Activated CD4-positive, alpha-beta T cell treated with anti-CD3 and anti-CD28 coated beads, Interleukin-2, amount 50 U/mL, for 48 hours (primary cell): ENCODE data around the gene MLEC.
A peak's percentile ranks its signal among the peaks of the same experiment; 100 is the strongest.

ENCODE experiments used
- DNase-seq, 2 experiments: peaks; one replicate each; pipeline ENCODE4 v3.0.0-alpha.2; 2020

Gene MLEC

DNA sequence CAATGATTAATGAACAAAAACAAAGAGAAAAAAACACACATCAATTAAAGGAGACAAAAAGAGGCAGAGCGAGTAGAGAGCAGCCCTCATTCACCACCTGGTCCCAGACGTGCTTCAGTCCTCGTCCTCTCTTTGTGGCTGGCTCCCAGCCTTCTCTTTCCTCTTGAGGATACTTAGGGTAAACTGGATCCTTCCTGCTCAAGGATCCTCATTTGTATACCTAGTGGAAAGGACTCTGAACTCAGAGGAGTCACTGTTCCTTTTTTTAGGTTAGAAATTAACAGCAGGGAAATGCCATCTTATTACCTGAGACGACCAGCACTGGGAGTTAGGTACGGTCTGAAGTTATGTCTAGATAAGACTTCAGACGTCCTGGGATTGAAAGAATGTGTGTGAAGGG is 9.7 kb downstream of the MLEC start:
- DNase-seq = no peak

DNA sequence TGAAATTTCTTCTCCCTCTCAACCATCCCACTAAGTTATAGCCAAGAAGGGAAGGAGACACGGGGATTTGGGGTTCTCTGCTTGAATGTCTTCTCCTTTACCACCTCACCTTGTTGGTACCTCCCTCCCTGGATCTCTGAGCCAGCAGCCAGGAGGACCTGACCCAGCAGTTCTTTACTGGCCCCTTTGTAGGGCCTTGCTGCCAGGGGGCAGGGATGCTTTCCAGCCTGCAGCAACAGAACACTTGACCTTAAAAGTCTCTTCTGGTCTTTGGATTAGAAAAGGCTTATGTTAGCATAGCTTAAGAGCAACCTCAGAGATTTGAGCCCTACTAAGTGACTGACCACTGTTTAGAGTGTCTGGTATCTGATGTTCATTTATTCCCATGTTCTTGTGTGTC is 10.4 kb downstream of the MLEC start:
- no peak for DNase-seq

DNA sequence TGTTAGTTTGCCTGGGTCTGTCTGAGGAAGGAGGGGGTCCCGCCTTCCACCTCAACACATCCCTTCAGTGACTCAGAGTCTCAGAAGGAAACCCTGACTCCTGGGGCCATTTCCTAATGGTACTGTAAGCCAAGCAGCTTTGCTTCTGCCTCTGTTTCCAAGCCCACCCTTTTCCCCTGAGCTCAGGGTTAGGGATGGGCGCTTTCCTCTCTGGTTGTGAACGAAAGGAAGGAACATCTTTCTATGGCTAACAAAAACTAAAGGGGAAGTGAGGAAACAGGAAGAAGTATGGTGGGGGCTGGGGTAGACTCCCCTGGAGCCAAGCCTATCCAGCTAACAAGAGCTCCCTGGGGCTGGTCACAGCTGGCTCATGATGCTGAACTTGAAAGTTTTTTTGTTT is 11.7 kb downstream of the MLEC start:
- no peak for DNase-seq

DNA sequence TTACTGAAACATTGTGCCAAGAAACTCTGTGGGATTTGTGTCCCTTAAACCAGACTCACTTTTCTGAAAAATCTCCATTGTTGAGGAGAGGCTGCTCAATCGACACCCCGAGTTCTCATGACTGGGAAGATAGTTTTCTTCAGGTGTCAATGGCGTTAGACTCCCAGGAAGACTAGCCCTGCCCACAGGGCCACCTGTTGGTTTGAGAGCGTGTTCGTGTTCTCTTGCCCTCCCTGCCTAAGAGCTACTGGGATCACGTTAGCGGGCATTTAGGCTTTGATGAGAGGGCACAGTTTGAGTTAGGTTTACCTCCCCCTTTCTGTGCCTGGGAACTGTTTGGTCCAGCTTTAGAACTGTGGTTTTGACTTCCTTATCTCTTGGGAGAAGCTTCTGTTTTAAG is 12.6 kb downstream of the MLEC start:
- no peak for DNase-seq

DNA sequence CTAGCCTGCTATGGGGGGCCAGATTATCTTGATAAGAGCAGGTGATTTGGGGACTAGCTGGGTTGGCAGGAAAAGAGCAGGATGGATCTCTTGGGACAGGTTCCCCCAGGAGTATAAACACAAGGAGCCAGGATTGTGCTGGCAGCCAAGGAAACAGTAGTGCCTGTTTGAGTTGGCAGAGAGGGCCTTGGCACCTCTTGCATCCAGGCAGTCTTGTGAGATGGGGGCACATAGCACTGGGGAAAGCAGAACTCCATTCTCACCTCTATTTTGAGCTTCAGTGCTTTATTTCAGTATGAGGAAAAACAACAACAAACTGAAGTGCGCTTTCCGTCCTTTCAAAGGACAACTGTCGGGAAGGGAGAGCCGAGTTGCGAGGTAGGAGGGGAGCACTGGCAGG is 13.9 kb downstream of the MLEC start:
- DNase-seq = no peak

DNA sequence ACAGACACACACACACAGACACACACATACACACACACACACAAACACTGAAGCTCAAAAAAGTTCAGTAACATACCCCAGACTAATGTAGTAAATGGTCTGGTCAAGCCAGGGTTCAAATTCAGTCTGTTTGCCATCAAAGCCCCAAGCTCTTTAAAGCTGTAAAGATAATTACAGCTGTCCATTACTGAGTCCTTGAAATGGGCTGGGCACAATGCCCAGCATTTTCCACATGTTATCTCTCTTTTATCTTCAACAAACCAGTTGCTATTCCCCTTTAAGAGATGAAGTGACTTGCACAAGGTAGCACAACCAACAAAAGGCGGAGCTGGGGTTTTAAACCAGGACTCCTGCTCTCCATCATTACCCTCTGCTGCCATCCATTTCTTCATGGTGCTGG is 15.7 kb downstream of the MLEC start:
- DNase-seq = no peak

DNA sequence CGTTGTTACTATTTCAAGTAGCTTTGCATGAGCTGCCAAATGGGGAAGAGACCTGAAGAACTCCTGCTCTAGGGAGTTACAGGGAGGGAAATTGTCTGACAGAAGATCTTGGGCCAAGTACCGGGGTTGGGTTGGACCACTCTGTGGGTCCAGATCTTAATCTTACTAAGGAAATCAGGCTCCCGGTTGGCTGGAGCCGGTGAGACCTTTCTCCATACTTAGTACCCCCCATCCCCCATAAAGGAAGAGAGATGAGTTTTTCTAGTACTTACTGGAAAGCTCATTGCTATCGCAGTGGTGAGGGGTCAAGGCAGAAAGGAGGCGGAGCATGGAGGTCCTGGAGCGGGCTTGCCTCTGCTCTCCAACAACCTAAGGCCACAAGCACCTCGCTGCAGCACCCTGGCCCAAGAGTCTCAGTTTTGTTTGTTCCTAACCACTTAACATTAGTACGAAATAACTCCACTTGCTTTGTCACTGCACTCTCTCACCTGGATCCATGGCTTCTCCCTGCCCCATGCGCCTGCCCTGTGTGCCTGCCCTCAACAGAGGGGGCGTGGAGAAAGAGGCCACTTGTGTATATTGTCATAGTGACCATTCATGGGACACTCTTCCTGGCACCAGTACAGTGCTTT is 16.5 kb downstream of the MLEC start:
- no peak for DNase-seq

DNA sequence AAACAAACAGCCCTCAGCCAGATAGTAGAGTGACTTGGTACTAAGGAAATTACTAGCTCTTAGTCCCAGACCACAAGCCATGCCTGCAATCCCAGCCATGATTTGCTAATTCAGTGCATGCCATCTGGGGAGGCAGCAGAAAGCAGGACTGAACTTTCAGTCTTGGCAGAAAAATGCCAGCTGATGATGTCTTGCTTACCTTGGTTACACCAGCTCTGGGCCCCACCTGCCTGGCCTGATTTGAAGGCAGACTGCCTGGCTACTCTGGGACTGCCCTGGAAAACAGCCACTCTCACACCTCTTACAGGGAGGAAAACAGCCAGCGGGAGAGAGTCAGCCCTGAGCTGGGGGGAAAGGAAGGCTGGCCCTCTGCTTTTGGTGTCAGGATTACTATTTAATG is 18.7 kb downstream of the MLEC start:
- no peak for DNase-seq

DNA sequence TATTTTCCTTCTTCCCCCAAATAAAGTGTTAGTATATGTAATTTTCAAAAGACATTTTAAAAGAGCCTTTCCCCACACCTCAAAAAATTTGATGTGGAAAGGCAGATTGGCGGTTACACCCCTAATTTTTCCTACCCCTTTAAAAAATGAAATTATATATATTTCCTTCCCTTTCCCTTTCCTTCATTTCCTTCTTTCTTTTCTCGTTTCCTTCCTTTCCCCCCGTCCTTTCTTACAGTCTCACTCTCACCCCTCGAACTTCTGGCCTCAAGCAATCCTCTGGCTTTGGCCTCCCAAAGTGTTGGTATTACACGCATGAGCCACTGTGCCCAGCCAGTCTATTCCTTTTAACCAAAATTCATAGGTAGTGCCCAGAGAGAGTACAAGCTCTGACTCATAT is 19.1 kb downstream of the MLEC start:
- no peak for DNase-seq

DNA sequence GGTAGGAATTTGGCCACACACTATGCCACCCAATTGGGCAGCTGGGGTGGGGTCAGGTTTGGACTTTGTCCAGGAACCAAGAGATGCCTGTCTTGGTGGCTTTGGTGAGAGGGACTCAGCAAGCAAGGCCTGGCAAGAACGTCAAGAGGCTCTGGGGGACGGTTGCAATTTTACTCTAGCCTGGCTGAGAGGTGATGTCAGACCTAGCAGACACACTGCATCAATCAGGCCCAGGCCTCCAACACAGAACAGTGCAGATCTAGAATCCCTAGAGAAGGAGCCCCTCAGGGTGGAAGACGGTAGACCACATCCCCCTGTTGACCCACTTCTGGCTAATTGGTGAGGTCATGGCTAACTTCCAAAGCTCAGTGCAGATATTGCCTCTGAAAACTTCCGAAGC is 21.7 kb downstream of the MLEC start:
- no peak for DNase-seq

DNA sequence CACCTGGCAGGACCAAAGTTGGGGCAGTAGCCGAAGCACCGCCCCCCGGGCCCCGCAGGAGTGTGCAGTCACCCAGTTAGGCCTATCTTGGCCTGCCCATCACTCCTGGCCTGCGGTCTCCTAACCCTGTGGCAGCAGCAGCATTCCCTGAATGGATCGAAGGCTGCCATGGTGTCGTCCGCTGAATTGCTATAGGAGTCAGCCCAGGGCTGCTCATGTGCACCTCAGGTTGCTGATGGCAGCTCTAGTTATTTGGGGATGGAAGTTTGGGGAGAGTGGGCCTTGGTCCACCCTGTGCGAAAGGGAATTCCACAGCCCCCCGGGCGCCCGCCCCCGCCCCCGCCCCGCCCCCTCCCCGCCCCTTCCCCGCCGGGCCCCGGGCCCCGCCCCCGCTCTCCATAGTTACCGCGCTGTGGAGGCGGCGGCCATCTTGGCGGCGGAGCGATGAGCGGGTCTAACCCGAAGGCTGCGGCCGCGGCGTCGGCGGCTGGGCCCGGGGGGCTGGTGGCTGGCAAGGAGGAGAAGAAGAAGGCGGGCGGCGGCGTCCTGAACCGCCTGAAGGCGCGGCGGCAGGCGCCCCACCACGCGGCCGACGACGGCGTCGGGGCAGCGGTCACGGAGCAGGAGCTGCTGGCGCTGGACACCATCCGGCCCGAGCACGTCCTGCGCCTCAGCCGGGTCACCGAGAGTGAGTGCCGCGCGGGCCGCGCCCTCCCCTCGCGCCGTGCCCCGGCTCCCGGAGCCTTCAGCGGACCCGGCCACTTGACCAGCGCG is 23.3 kb downstream of the MLEC start, which contains the start of gene UNC119B:
TSS of gene UNC119B (plus strand) at position 428 of the 774 bp plus-strand sequence. CDS start at position 445, 17 bp downstream.
- DNase-seq = peak; percentile 74 to 77

DNA sequence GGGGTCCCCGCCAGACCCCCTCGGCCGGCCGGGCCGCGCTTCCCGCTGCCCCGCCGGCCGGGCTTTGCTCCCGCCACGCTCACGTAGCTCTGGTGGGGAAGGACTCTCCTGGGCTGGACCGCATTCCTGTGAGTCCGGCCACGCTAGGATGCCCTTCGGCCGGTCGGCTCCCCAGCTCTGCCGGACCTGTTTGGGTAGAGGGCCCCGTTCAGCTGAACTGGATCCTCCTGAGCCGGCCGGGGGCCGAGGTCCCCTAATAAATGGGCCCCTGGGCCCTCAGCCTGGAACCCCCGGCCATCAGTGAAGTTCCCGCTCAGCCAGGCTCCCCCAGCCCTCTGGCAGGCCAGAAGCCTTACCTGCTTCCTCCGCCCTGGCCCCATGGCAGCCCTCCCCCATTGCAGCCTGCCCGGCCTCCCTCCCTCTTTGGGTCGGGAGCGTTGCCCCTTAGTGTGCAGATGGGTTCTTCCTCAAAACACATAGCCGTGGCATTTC is 23.9 kb downstream of the MLEC start:
- DNase-seq = peak; percentile 36 to 48

DNA sequence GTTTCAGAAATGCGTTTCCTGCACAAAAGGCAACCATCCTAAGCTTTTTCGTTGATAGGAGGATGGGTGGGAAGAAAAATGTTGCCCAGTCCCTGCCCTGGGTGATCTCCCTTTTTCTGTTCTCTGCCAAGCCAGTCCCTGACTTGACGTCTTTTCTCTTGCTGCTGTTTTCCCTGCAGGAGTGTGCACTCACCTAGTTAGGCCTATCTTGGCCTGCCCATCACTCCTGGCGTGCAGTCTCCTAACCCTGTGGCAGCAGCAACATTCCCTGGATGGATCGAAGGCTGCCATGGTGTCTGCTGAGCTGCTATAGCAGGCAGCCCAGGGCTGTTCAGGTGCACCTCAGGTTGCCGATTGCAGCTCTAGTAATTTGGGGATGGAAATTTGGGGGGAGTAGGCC is 24.5 kb downstream of the MLEC start:
- DNase-seq = no peak

DNA sequence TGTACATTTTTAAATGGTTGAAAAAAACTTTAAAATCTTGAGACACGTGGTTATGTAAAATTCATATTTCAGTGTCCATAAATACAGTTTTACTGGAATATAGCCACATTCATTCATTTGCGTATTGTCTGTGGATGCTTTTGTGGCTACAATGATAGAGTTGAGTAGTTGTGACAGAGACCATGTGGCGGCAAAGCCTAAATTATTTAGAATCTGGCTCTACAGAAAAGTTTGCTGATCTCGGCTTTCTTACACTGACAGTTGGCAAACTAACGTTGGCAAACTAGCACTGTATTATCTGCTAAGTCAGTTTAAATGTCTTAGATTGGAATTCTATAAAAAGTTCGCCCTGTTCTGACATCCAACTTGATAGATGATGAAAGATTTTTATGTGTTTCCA is 25.7 kb downstream of the MLEC start:
- no peak for DNase-seq

DNA sequence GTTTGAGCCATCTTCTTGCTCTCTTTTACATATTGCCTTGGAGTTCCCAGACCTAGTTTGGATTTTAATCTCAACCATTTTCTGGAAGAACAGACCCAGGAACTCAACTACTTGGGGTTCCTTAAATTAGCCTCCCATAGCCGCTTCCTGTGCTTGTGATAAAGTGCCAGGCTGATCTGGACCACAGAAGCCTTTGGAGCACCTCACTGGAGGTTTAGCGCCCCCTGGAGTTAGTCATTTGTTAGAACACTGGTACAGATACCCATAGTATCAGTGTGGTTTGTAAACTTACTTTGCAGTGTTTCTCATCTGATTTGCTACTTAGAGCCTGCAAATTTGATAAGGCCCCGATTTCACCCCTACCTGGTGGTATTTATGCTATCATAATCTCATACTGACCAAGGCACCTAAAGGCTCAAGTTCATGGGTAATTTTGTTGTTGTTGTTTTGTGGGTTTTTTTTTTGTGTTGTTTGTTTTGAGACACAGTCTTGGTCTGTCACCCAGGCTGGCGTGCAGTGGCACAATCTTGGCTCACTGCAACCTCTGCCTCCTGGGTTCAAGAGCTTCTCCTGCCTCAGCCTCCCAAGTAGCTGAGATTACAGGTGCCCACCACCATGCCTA is 27.0 kb downstream of the MLEC start:
- peak; percentile 57 to 75 for DNase-seq

DNA sequence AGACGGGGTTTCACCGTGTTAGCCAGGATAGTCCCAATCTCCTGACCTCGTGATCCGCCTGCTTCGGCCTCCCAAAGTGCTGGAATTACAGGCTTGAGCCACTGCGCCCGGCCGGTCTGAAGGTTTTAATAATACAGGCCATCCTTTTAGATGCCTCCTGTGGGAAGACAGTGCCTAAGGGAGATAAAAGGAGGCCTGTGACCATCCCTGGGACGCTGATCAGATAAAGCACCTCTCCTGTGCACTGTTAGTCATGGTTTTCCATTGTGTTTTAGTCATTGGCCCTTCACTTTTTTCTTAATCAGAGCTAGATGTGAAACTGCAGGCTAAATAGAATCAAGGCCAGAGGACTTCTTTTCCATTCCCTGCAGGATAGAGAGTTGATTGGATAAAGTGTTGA is 31.1 kb downstream of the MLEC start:
- DNase-seq = no peak

DNA sequence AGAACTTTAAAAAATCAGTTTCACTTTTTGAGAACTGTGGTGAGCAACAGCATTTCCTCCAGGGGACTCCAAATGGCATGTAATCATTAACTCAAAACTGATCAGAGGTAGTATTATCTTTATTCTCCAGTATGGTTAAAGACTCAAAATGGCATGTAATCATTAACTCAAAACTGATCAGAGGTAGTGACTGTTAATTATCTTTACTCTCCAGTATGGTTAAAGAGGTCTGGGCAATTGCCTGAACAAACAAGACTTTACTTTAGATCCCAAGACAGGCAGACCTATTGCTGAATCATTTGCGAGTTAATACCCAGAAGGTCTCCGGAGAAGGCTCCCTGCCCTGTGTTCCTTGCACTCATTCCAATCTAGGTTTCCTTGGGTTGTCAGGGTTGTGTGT is 32.1 kb downstream of the MLEC start:
- no peak for DNase-seq

DNA sequence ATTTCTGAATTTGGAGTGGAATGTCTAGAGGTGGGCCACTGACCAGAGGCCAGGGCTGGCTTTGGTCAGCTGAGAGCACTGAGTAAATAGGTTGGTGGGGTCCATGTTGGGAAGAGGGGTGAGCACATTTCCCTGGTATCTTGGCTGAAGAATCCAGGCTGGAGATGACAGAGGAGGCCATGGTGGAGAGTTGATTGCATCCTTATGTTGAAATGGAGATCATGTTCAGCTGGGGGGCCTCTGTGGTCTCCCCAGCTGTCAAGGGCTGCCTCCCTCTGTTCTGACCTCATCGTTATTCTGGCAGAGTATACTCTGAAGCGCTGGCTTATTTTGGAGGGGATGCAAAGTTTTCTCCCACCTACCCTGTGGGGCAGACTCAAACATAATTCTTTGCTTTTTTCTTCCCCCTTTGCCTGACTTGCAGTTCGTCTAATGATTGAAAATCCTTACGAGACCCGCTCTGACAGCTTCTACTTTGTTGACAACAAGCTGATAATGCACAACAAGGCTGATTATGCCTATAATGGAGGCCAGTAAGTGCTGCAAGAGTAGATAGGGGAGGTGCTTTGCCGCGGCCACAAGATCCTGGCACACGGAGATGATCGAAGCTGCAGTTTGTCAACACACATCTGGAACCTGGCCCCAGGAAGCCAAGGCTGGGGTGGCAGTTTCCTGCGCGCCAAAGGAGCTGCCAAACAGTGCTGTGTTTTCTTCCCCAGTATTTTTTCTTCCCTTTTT is 32.7 kb downstream of the MLEC start:
- no peak for DNase-seq

DNA sequence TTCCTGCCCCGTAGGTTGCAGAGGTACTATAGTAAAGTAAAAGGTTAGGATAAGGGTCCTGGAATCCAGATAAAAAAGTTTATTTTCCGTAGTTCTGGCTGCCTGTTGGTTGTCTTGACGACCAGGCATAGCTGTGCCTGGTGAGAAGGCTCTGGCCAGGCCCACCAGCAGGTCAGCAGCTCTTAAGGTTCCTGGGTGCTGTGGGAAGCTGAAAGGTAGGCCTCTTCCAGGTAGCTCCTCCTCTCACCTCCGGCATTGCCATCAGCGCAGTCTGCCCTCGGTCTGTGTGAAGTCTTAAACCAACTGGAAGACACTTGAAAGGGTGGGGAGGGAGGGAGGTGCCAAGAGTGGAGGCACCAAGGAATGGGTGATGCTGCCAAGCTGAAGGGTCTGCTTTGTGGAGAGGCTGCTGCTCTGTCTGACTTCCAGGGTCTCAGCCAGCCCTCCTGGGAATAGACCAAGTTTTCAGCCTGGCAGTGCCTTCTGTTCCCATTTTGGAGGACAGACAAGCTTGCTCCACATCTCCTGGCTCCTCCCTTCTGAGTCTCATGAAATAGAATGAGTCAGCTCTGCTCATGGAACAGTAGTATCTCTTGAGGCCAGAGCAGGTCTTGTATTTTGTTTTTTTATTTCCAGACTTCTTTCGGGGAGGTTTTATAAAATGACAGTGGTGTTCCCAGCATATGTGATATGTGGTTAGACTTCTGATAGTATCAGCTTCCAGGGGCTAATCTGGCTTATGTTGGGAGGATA is 33.5 kb downstream of the MLEC start:
- no peak for DNase-seq

DNA sequence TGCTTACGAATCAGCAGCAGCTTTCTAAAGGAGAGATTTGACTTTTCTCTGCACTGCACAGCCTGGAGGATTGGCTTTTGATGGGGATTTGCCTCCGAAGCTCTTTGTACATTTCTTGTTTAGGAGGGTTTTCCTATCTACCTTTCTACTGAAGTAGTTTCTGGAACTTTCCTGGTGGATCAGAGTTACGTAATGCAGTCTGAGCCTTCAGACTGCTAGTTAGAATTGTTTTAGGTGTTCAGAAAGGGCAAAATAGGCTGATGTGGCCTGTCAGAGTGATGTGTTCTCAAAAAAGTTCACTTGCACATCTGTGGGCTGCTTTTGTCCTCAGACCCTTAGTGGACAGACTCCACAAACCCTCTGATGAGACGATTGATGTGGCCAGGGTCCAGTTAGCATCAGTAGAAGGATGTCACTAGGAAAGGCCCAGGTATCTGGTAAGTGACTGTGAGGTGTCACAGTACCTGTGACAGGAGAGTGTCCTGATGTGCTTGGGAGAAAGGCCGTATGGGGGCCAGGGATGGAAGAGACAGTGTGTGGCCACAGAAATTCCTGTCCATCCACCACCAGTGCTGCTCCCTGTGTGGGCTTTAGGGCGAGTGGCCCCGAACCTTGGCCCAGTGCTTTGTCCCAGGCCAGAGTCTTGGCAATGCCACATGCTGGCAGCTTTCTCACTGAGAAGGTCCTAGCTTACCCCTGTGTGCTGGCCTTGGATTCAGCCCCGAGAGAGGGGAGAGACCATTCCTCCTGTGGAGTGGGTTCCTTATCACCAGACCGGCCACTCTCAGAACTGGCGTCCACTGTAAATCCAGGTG is 34.2 kb downstream of the MLEC start:
- no peak for DNase-seq

DNA sequence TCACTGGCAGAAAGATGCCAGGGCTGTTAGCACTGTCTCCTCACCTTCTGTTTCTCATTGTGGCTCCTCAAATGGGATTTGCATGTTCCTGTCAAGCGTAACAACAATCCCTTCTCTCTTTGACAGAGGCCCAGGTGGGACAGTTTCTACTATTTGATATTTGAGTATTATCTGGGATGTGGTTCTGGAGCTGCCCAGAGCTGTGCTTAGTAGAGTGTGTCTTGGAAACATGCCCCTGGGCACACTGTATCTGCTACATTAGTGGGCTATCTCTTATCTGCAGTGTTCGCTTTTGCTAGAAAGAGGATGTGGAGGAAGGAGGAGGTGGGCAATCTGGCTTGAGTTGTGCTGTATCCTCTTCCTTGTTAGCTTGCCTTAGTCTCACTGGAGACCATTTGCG is 34.9 kb downstream of the MLEC start:
- DNase-seq = no peak

DNA sequence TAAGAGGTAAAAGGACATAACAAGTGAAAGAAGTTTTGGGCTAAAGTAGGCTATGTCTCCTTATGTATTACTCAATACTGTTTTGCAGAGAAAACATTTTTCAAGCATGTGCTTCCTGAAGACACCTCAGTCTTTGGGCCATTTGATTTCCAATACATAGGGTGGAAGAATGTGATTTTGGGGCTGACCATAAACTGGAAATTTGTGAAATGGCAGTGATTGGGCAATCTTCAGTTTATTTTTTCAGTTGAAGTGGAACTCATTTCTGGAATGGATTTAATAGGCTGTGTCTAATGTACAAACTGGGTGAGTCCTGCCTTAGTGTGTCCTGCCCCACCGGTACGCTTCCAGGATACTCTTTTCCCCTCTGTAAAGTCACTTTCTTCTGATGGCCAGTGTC is 35.8 kb downstream of the MLEC start:
- no peak for DNase-seq
